Transverse colon (tissue), 3 donors: Measurements from ENCODE around the gene CEACAM18.

Experiments used
- POLR2A ChIP-seq: fragments of 450-650 bp; IDR thresholded peaks from one replicate; pipeline ENCODE4 v1.6.1; 2016; ENCODE audit warnings: antibody characterized with exemption, mild to moderate bottlenecking, moderate library complexity
- TF ChIP-seq, protein P1 (sequence below), 5 experiments: fragments of 200-600 bp in 3 of 5; fragments of 450-650 bp in 2 of 5; sonication (generic) in 3 of 5; IDR thresholded peaks; 1 replicate in 2 of 5; 2 replicates in 3 of 5; pipeline ENCODE4 v1.5.1; 2016 to 2017; ENCODE audit warnings: antibody characterized with exemption in 5 of 5, inconsistent platforms in 3 of 5, mild to moderate bottlenecking in 2 of 5, moderate library complexity in 1 of 5

DNA sequence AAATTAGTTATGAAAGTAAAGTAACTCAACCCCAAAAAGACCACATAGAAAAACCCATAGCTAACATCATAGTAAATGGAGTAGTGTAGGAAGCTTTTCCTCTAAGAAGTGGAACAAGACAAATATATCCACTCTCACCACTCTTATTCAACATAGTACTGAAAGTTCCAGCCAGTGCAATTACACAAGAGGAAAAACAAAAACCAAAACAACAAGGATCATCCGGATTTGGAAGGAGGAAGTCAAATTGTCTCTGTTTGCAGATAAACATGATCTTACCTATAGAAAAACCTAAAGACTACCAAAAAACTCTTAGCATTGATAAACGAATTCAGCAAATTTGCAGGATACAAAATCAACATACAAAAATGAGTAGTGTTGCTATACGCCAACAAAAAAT, 11.6 kb upstream of the CEACAM18 start:
- no peak for TF ChIP-seq POLR2A
- TF ChIP-seq, protein P1, sequence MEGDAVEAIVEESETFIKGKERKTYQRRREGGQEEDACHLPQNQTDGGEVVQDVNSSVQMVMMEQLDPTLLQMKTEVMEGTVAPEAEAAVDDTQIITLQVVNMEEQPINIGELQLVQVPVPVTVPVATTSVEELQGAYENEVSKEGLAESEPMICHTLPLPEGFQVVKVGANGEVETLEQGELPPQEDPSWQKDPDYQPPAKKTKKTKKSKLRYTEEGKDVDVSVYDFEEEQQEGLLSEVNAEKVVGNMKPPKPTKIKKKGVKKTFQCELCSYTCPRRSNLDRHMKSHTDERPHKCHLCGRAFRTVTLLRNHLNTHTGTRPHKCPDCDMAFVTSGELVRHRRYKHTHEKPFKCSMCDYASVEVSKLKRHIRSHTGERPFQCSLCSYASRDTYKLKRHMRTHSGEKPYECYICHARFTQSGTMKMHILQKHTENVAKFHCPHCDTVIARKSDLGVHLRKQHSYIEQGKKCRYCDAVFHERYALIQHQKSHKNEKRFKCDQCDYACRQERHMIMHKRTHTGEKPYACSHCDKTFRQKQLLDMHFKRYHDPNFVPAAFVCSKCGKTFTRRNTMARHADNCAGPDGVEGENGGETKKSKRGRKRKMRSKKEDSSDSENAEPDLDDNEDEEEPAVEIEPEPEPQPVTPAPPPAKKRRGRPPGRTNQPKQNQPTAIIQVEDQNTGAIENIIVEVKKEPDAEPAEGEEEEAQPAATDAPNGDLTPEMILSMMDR (IDR thresholded peaks at IDR 0.05) = no peak
